Measurements from ENCODE around the gene DND1. TPM values are rescaled to one million over a fixed set of nuclear protein-coding genes. Genes with fewer than 3 reads are reported as not detected.

The DND1 gene
- polyA plus RNA-seq, 1 donor (not counting 4 experiments of a cell fraction or from before 2014, with no cell fraction given): 0.22 TPM

- TF ChIP-seq, protein P1, sequence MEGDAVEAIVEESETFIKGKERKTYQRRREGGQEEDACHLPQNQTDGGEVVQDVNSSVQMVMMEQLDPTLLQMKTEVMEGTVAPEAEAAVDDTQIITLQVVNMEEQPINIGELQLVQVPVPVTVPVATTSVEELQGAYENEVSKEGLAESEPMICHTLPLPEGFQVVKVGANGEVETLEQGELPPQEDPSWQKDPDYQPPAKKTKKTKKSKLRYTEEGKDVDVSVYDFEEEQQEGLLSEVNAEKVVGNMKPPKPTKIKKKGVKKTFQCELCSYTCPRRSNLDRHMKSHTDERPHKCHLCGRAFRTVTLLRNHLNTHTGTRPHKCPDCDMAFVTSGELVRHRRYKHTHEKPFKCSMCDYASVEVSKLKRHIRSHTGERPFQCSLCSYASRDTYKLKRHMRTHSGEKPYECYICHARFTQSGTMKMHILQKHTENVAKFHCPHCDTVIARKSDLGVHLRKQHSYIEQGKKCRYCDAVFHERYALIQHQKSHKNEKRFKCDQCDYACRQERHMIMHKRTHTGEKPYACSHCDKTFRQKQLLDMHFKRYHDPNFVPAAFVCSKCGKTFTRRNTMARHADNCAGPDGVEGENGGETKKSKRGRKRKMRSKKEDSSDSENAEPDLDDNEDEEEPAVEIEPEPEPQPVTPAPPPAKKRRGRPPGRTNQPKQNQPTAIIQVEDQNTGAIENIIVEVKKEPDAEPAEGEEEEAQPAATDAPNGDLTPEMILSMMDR (optimal IDR thresholded peaks at IDR 0.05 in 1 of 3, IDR thresholded peaks at IDR 0.05 in 1 of 3, conservative IDR thresholded peaks at IDR 0.05 in 1 of 3; ENCODE audit: extremely low read depth in 1 of 3, insufficient read depth in 2 of 3, low read length in 3 of 3): peak in 1 of 3 experiments; percentile 4
- TF ChIP-seq EZH2 (IDR thresholded peaks at IDR 0.05; ENCODE audit: low read length): no peak
- Histone ChIP-seq H3K79me2 (ENCODE audit: control insufficient read depth, insufficient read depth, low read length) (peaks cover 62% of the 10 kb centered on the region), H3K27ac (ENCODE audit: control insufficient read depth, insufficient read depth, low read length) (peak within 1 kb of the TSS; percentile 85), H2AFZ (ENCODE audit: control insufficient read depth, low read length) (peak within 1 kb of the TSS; percentile 98), H3K4me2 (ENCODE audit: control insufficient read depth, extremely low read depth, insufficient read depth, low read depth, low read length) (peak within 1 kb of the TSS; percentile 98), H4K20me1 (ENCODE audit: control insufficient read depth, extremely low read depth, insufficient read depth, low read length) (no peaks in the 10 kb centered on the region), H3K9me3 (ENCODE audit: control insufficient read depth, low read depth, low read length) (no peaks in the 10 kb centered on the region), H3K36me3 (ENCODE audit: control insufficient read depth in 2 of 2, extremely low read depth in 1 of 2, insufficient read depth in 2 of 2, low read length in 2 of 2) (peaks cover 21 to 27% of the 10 kb centered on the region in 2 experiments), H3K4me3 (ENCODE audit: control insufficient read depth in 2 of 3, extremely low read depth in 1 of 3, insufficient read depth in 2 of 3, low read depth in 1 of 3, low read length in 3 of 3) (peak within 1 kb of the TSS; percentile 59 to 93 (median 85)), H3K4me1 (ENCODE audit: control insufficient read depth, extremely low read depth, insufficient read depth, low read length) (peaks cover 5% of the 10 kb centered on the region), H3K9me1 (ENCODE audit: control insufficient read depth, extremely low read depth, insufficient read depth, low read length) (peaks cover 2% of the 10 kb centered on the region), H3K27me3 (ENCODE audit: control insufficient read depth, extremely low read depth, insufficient read depth, low read length) (no peaks in the 10 kb centered on the region), H3K9ac (ENCODE audit: control insufficient read depth, extremely low read depth, insufficient read depth, low read length) (peak within 1 kb of the TSS; percentile 90)
- FAIRE-seq (peak; percentile 73), DNase-seq (ENCODE audit: low read depth, low spot score) (peak; percentile 77)
- dilution Hi-C loops (cut with MboI; ENCODE audit: extremely low pct_ligation_motif_present, low sequenced_read_pairs): no loop called here
These were observed 17.9 kb upstream of the DND1 start, which contains the start of the genes HARS1 and HARS2 for GRCh38 chr5:140690941-140691924. TSS of gene HARS1 (minus strand) at chr5:140691370. CDS start at chr5:140691304, 66 bp downstream. TSS of gene HARS2 (plus strand) at chr5:140691455. CDS start at chr5:140691649, 194 bp downstream.

DNA sequence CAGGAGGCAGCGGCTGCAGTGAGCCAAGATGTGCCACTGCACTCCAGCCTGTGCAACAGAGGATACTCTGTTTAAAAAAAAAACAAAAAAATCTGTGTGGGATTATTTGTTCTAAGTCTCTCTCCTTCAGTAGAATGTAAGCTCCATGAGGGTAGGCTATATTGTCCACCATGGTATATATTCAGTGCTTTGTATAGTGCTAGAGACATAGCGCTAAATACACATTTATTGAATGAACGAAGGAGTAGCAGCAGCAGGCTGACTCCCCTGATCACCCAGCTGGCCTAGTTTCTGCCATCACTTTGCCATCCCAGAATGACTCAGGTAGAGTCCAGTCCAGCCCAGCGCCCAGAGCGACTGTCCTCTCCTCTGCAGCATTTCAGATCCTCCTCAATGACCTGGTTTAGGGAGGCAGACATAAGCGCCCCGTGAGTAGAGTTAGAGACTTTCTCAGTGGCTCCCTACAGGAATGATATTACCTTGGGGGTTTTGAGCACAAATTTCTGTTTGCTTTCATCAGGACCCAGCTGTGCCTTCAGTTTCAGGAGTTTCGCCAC is 17.1 kb upstream of the DND1 start:
- TF ChIP-seq, protein P1 (optimal IDR thresholded peaks at IDR 0.05 in 1 of 3, IDR thresholded peaks at IDR 0.05 in 1 of 3, conservative IDR thresholded peaks at IDR 0.05 in 1 of 3; ENCODE audit: extremely low read depth in 1 of 3, insufficient read depth in 2 of 3, low read length in 3 of 3): no peak
- no peak for TF ChIP-seq EZH2 (IDR thresholded peaks at IDR 0.05; ENCODE audit: low read length)
- no peak for FAIRE-seq
- Histone ChIP-seq H3K4me2 (ENCODE audit: control insufficient read depth, extremely low read depth, insufficient read depth, low read depth, low read length) (peak overlapping the region; percentile 80), H3K4me3 (ENCODE audit: control insufficient read depth in 2 of 3, extremely low read depth in 1 of 3, insufficient read depth in 2 of 3, low read depth in 1 of 3, low read length in 3 of 3) (peak overlapping the region; percentile 59 to 93 (median 85)), H3K27me3 (ENCODE audit: control insufficient read depth, extremely low read depth, insufficient read depth, low read length) (no peaks in the 10 kb centered on the region), H2AFZ (ENCODE audit: control insufficient read depth, low read length) (peak overlapping the region; percentile 98), H3K9me3 (ENCODE audit: control insufficient read depth, low read depth, low read length) (no peaks in the 10 kb centered on the region), H3K9ac (ENCODE audit: control insufficient read depth, extremely low read depth, insufficient read depth, low read length) (peak overlapping the region; percentile 90), H3K79me2 (ENCODE audit: control insufficient read depth, insufficient read depth, low read length) (peaks cover 61% of the 10 kb centered on the region), H3K27ac (ENCODE audit: control insufficient read depth, insufficient read depth, low read length) (peak overlapping the region; percentile 85), H3K36me3 (ENCODE audit: control insufficient read depth in 2 of 2, extremely low read depth in 1 of 2, insufficient read depth in 2 of 2, low read length in 2 of 2) (peaks cover 14 to 21% of the 10 kb centered on the region in 2 experiments), H3K9me1 (ENCODE audit: control insufficient read depth, extremely low read depth, insufficient read depth, low read length) (no peaks in the 10 kb centered on the region), H4K20me1 (ENCODE audit: control insufficient read depth, extremely low read depth, insufficient read depth, low read length) (no peaks in the 10 kb centered on the region), H3K4me1 (ENCODE audit: control insufficient read depth, extremely low read depth, insufficient read depth, low read length) (peaks cover 5% of the 10 kb centered on the region)
- dilution Hi-C loops (cut with MboI; ENCODE audit: extremely low pct_ligation_motif_present, low sequenced_read_pairs): no loop called here
- no peak for DNase-seq (ENCODE audit: low read depth, low spot score)
